Measurements from ENCODE around the gene RNF157.

RNF157 gene

GRCh38 chr17:76138896-76139752, 101.2 kb downstream of the RNF157 start:
- no peak for FAIRE-seq

GRCh38 chr17:76138234-76138895, 101.9 kb downstream of the RNF157 start:
- no peak for FAIRE-seq

GRCh38 chr17:76137351-76138233, 102.7 kb downstream of the RNF157 start:
- FAIRE-seq: no peak

GRCh38 chr17:76137001-76137350, 103.3 kb downstream of the RNF157 start:
- no peak for FAIRE-seq

- no peak for FAIRE-seq
Measured at GRCh38 chr17:76136276-76137000, 103.9 kb downstream of the RNF157 start.

GRCh38 chr17:76135810-76136188, 104.5 kb downstream of the RNF157 start:
- no peak for FAIRE-seq

GRCh38 chr17:76134911-76135809, 105.1 kb downstream of the RNF157 start:
- FAIRE-seq: no peak

GRCh38 chr17:76132574-76133338, 107.5 kb downstream of the RNF157 start:
- FAIRE-seq: no peak

- FAIRE-seq: no peak
Measured at GRCh38 chr17:76131692-76132573, 108.4 kb downstream of the RNF157 start.

GRCh38 chr17:76131051-76131691, 109.1 kb downstream of the RNF157 start:
- no peak for FAIRE-seq

GRCh38 chr17:76130473-76130872, 109.8 kb downstream of the RNF157 start:
- no peak for FAIRE-seq

- FAIRE-seq: no peak
Measured at GRCh38 chr17:76125922-76126321, 114.4 kb downstream of the RNF157 start.

GRCh38 chr17:76125391-76125675, 115.0 kb downstream of the RNF157 start:
- no peak for FAIRE-seq

- no peak for FAIRE-seq
Measured at GRCh38 chr17:76124582-76125390, 115.5 kb downstream of the RNF157 start.

GRCh38 chr17:76123749-76124581, 116.3 kb downstream of the RNF157 start:
- FAIRE-seq: no peak

- FAIRE-seq: no peak
Measured at GRCh38 chr17:76123191-76123499, 117.1 kb downstream of the RNF157 start.

GRCh38 chr17:76122431-76123190, 117.7 kb downstream of the RNF157 start:
- no peak for FAIRE-seq

Measured in islet of Langerhans (tissue), 1 donor.